Spleen (tissue), 11 donors: ENCODE data around the gene LRRD1. TPM values are rescaled to one million over a fixed set of nuclear protein-coding genes. Genes with fewer than 3 reads are reported as not detected.
"Not testable (repeated sequence)": the region's sequence is repeated elsewhere in the genome, so short reads cannot be mapped to it uniquely, and the experiment has no call there.

Experiments
- DNase-seq: peaks from one replicate; pipeline ENCODE4 v3.0.0-alpha.2; 2020
- H3K27ac ChIP-seq, 8 donors: fragments of 200-600 bp; sonication (generic) in 7 of 8; 1 replicate in 4 of 8; 2 replicates in 4 of 8; pipeline versions ENCODE4 v1.5.0 to v1.8.0; 2016 to 2021; ENCODE audit warnings: inconsistent platforms in 4 of 8, mild to moderate bottlenecking in 4 of 8, moderate library complexity in 1 of 8
- H3K27me3 ChIP-seq, 7 donors: fragments of 200-600 bp; sonication (generic) in 6 of 7; replicated peaks in 1 of 7; 1 replicate in 4 of 7; 2 replicates in 3 of 7; pipeline versions ENCODE4 v1.5.0 to v1.8.0; 2016 to 2021; ENCODE audit warnings: inconsistent platforms in 3 of 7, mild to moderate bottlenecking in 1 of 7
- H3K36me3 ChIP-seq, 6 donors: fragments of 200-600 bp; sonication (generic) in 5 of 6; 1 replicate in 4 of 6; 2 replicates in 2 of 6; pipeline versions ENCODE4 v1.5.0 to v1.8.0; 2016 to 2021; ENCODE audit warnings: inconsistent platforms in 2 of 6
- H3K4me1 ChIP-seq, 6 donors: fragments of 200-600 bp; sonication (generic) in 5 of 6; 1 replicate in 3 of 6; 2 replicates in 3 of 6; pipeline versions ENCODE4 v1.5.0 to v1.8.0; 2016 to 2021; ENCODE audit warnings: inconsistent platforms in 3 of 6
- H3K4me3 ChIP-seq, 8 donors: fragments of 200-600 bp; sonication (generic) in 7 of 8; 1 replicate in 4 of 8; 2 replicates in 4 of 8; pipeline versions ENCODE4 v1.5.0 to v1.8.0; 2016 to 2021; ENCODE audit warnings: inconsistent platforms in 4 of 8, mild to moderate bottlenecking in 4 of 8, moderate library complexity in 2 of 8
- H3K9me3 ChIP-seq, 8 donors: fragments of 200-600 bp; sonication (generic) in 7 of 8; 1 replicate in 4 of 8; 2 replicates in 4 of 8; pipeline versions ENCODE4 v1.5.0 to v1.8.0; 2016 to 2021; ENCODE audit warnings: inconsistent platforms in 4 of 8
- POLR2A ChIP-seq, 3 donors: fragments of 450-650 bp; IDR thresholded peaks; one replicate each; pipeline ENCODE4 v1.5.1; 2017; ENCODE audit warnings: antibody characterized with exemption in 3 of 3, mild to moderate bottlenecking in 1 of 3
- POLR2AphosphoS5 ChIP-seq, 3 donors: sonication (generic); formaldehyde crosslinking; IDR thresholded peaks; one replicate each; pipeline ENCODE4 v1.5.1; 2017; ENCODE audit warnings: antibody characterized with exemption in 3 of 3
- WGBS, 5 donors: extraction: QIAGEN DNeasy Blood & Tissue Kit in 3 of 5; methylation state at CpG; one replicate each; pipeline versions ENCODE4 v1.1.5 to v1.1.7; 2013 to 2018; 5-methylcytosine and 5-hydroxymethylcytosine counted together
- intact Hi-C: fragments of 100-400 bp; cut with DNase I; formaldehyde crosslinking; loops from one replicate; pipeline ENCODE4 v1.15.0; 2023; ENCODE audit warnings: low total_unique reads
- microRNA-seq, 3 donors: library from miRNA; unstranded; fragments of <30 nt; microRNA quantifications; one replicate each; pipeline versions ENCODE4 to v1.1.0, GENCODE V29; 2019 to 2020
- polyA plus RNA-seq, 3 donors: library from polyadenylated mRNA; stranded (reverse); fragments of 200-250 nt; gene quantifications; one replicate each; pipeline ENCODE4 v1.2.1, GENCODE V29; 2013
- small RNA-seq, 4 donors: library from RNA; depleted of rRNA; stranded (forward); fragments of <200 nt; gene quantifications; one replicate each; pipeline ENCODE3, GENCODE V24; 2016
- total RNA-seq, 7 donors: library from RNA; depleted of rRNA in 3 of 7; stranded (reverse); fragments of >200 nt in 3 of 7; fragmentation: NEBNext Ultra II Directional in 4 of 7; extraction: Animal tissue kit (Norgen Biotek cat#: 25700) in 4 of 7; gene quantifications; one replicate each; pipeline versions ENCODE4 v1.1.0 to v1.2.1, GENCODE V29; 2016 to 2021
- TF ChIP-seq, protein P1 (sequence below), 11 experiments: fragments of 200-600 bp in 7 of 11; fragments of 450-650 bp in 4 of 11; sonication (generic) in 4 of 11; IDR thresholded peaks in 8 of 11; conservative IDR thresholded peaks in 3 of 11; 1 replicate in 7 of 11; 2 replicates in 4 of 11; pipeline versions ENCODE4 v1.4.0 to v1.8.0; 2016 to 2021; ENCODE audit warnings: antibody characterized with exemption in 11 of 11, inconsistent platforms in 4 of 11, mild to moderate bottlenecking in 1 of 11
- donor health status: healthy with polysubstance abuse.
- donor health status: DM: no; HTN: no; CAD: no; lungs with moderate emphysema.
- donor health status: DM: no; HTN: no; CAD: no.
- donor health status: Bipolar disorder and iron deficiency.
- donor health status: healthy.
- donor health status: DM: no; HTN: no; CAD: no.
- donor health status: DM: yes; HTN: yes; CAD: no.

Gene LRRD1
- total and polyA plus RNA-seq, 10 donors, result 0.09 to 0.34 (median 0.25) TPM; not detected in 6

DNA sequence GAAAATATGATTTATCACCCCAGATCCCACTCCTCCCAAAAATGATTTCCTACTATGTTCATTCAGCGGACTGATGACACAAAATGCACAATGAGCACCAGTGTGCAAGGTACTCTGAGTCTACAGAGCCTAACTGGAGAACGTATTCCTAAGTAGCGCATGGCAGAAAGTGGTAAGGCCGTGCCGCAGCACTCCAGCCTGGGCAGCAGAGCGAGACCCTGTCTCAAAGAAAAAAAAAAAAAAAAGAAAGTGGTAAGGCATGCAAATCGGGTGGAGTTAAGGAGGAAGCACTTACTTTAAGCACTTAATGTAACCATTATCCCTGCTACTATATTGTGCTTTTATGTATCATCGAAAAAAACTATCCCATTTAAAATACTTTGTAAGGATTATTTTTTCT is 70.1 kb downstream of the LRRD1 start:
- Histone ChIP-seq H3K4me3 (no peak overlapping the region), H3K27me3 (no peaks in the 10 kb centered on the region), H3K27ac (no peak overlapping the region), H3K4me1 (no peaks in the 10 kb centered on the region), H3K9me3 (no peaks in the 10 kb centered on the region), H3K36me3 (peaks cover 0 to 95% (median 57%) of the 10 kb centered on the region in 6 donors)
- intact Hi-C loops, result no loop called here
- DNase-seq, result no peak
- 82 to 90% (median 87%) methylated on average over 8 of the region's 8 CpGs for WGBS, 5 donors
- no peak for TF ChIP-seq POLR2A (IDR thresholded peaks at IDR 0.05)
- TF ChIP-seq POLR2AphosphoS5 (IDR thresholded peaks at IDR 0.05), result no peak
- TF ChIP-seq, protein P1, sequence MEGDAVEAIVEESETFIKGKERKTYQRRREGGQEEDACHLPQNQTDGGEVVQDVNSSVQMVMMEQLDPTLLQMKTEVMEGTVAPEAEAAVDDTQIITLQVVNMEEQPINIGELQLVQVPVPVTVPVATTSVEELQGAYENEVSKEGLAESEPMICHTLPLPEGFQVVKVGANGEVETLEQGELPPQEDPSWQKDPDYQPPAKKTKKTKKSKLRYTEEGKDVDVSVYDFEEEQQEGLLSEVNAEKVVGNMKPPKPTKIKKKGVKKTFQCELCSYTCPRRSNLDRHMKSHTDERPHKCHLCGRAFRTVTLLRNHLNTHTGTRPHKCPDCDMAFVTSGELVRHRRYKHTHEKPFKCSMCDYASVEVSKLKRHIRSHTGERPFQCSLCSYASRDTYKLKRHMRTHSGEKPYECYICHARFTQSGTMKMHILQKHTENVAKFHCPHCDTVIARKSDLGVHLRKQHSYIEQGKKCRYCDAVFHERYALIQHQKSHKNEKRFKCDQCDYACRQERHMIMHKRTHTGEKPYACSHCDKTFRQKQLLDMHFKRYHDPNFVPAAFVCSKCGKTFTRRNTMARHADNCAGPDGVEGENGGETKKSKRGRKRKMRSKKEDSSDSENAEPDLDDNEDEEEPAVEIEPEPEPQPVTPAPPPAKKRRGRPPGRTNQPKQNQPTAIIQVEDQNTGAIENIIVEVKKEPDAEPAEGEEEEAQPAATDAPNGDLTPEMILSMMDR (IDR thresholded peaks at IDR 0.05 in 8 of 11, conservative IDR thresholded peaks at IDR 0.05 in 3 of 11), result no peak

DNA sequence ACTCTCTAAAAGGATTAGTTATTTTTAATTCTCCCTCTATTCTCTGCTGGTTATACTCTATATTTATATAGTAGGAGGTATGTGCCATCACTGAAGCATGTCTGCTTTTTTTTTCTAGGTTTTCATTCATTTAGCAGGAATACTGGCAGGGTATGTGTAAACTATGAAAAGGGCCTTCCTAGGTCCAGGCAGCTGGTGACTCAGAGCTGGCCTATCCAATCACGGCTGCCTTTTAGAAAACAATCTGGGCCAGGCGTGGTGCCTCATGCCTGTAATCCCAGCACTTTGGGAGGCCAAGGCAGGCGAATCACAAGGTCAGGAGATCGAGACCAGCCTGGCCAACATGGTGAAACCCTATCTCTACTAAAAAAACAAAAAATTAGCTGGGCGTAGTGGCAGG is 76.1 kb downstream of the LRRD1 start:
- 94 to 99% (median 97%) methylated on average over 5 of the region's 5 CpGs for WGBS, 5 donors
- H3K27ac ChIP-seq, H3K4me3 ChIP-seq, H3K9me3 ChIP-seq, H3K27me3 ChIP-seq, DNase-seq, intact Hi-C loops, H3K4me1 ChIP-seq: not testable (repeated sequence)
- peaks cover 6 to 100% (median 72%) of the 10 kb centered on the region in 6 donors for H3K36me3 ChIP-seq

DNA sequence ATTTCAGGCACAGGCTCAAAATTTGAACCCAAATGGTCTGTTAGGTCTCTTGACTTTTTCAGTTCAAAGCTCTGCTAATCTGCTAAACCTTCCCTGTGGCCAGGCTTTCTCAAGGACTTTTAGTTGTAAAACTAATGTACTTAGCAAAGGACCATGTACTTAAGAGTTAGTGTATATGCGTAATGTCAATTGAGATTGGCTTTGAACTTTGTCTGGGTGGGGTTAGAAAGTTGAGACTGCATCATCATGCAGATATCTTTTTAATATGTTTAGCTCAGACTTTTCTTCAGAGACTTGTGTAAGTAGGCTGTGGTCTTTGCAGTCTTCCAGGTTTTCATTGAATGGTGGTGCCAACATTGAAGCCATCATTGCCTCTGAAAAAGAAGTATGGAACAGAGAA is 78.4 kb downstream of the LRRD1 start:
- WGBS, 5 donors, result 100% methylated on average over 1 of the region's 1 CpG
- intact Hi-C loops, result no loop called here
- peaks cover 6 to 100% (median 81%) of the 10 kb centered on the region in 6 donors for H3K36me3 ChIP-seq
- H3K9me3 ChIP-seq, result no peaks in the 10 kb centered on the region
- H3K27me3 ChIP-seq, result no peaks in the 10 kb centered on the region
- H3K27ac ChIP-seq, result no peak overlapping the region
- DNase-seq, result no peak
- no peaks in the 10 kb centered on the region for H3K4me1 ChIP-seq
- no peak overlapping the region for H3K4me3 ChIP-seq
- TF ChIP-seq POLR2AphosphoS5 (IDR thresholded peaks at IDR 0.05) (no peak), POLR2A (IDR thresholded peaks at IDR 0.05) (no peak)
- TF ChIP-seq, protein P1 (IDR thresholded peaks at IDR 0.05 in 8 of 11, conservative IDR thresholded peaks at IDR 0.05 in 3 of 11), result no peak

DNA sequence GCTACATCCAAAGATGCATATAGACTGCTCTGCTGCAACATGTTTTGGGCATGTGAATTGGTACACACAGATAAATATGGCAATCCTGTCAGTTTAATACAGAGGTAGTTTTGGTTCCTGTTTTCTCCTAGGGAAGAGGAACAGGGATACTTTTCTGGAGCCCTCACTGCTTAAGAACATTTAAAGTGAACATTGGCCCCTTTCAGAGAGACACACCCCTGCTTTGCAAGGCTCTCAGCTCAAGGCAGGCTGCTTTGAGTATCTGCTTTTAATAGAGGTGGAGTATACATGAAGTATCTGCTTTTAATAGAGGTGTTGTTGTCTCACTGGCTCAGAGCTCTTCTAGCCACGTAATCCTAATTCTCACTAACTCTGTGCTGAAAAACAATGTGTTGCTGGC is 83.6 kb downstream of the LRRD1 start:
- peaks cover 3 to 100% (median 83%) of the 10 kb centered on the region in 6 donors for H3K36me3 ChIP-seq
- 89 to 100% (median 94%) methylated on average over 1 of the region's 1 CpG for WGBS, 5 donors
- TF ChIP-seq POLR2AphosphoS5 (IDR thresholded peaks at IDR 0.05) (no peak), POLR2A (IDR thresholded peaks at IDR 0.05) (no peak)
- TF ChIP-seq, protein P1 (IDR thresholded peaks at IDR 0.05 in 8 of 11, conservative IDR thresholded peaks at IDR 0.05 in 3 of 11), result no peak
- no peaks in the 10 kb centered on the region for H3K27me3 ChIP-seq
- DNase-seq, result no peak
- intact Hi-C loops, result no loop called here
- H3K4me3 ChIP-seq, result no peak overlapping the region
- H3K4me1 ChIP-seq, result no peaks in the 10 kb centered on the region
- H3K9me3 ChIP-seq, result no peaks in the 10 kb centered on the region
- no peak overlapping the region for H3K27ac ChIP-seq

Small RNAs within 50 kb of the gene (microRNA-seq; reads per million reads assigned to microRNA genes)
- 0 reads per million in 3 donors for gene MIR1285-1

Small RNAs within 50 kb of the gene (small RNA-seq; reads per million reads assigned to genes)
- gene MIR1285-1, result 0 reads per million in 4 donors
- 0 reads per million in 4 donors for gene RF00019

Other genes starting within 250 kb of the LRRD1 start
- 100 to 1,000 TPM in 1 of 7 donors, 10 to 100 TPM in 6; 61.8 to 100 (median 73.7) TPM for gene AKAP9, start 238.3 kb downstream of the LRRD1 start, total RNA-seq
- gene AKAP9, start 238.3 kb downstream of the LRRD1 start, polyA plus RNA-seq, result 10 to 100 TPM in 2 of 3 donors, 1 to 10 TPM in 1; 7.5 to 13.2 (median 12.5) TPM
- gene CYP51A1, start 44.7 kb downstream of the LRRD1 start, total RNA-seq, result 10 to 100 TPM; 18.7 to 34.4 (median 27.9) TPM
- 1 to 10 TPM; 4.2 to 9.7 (median 6.1) TPM for gene CYP51A1, start 44.7 kb downstream of the LRRD1 start, polyA plus RNA-seq
- gene KRIT1, start 66.8 kb upstream of the LRRD1 start, total RNA-seq, result 100 to 1,000 TPM in 3 of 7 donors, 10 to 100 TPM in 4; 47.2 to 131 (median 62.6) TPM
- gene KRIT1, start 66.8 kb upstream of the LRRD1 start, polyA plus RNA-seq, result 10 to 100 TPM; 13.7 to 19.6 (median 17.3) TPM
- gene ANKIB1, start 66.8 kb upstream of the LRRD1 start, total RNA-seq, result 10 to 100 TPM; 30.5 to 75.3 (median 49.8) TPM
- 10 to 100 TPM in 1 of 3 donors, 1 to 10 TPM in 2; 9.0 to 10.5 (median 9.0) TPM for gene ANKIB1, start 66.8 kb upstream of the LRRD1 start, polyA plus RNA-seq